GM12892 (cell line): Measurements from ENCODE around the gene CERS2.

ENCODE experiments used
- DNase-seq: peaks from one replicate; pipeline ENCODE4 v3.0.0; 2011; ENCODE audit not compliant: insufficient read length
- FAIRE-seq: peaks from 2 replicates; lab custom pipeline; 2011; peaks lifted over from hg19 to GRCh38; lab: Jason Lieb, UNC
- POLR2A ChIP-seq: IDR thresholded peaks from 2 replicates; pipeline ENCODE4 v1.6.1; 2011; ENCODE audit warnings: low read depth, low read length, control low read depth
- POLR2AphosphoS5 ChIP-seq: IDR thresholded peaks from 2 replicates; pipeline ENCODE4 v1.6.1; 2011; ENCODE audit warnings: low read depth, low read length, control low read depth
- TAF1 ChIP-seq: IDR thresholded peaks from 2 replicates; pipeline ENCODE4 v1.6.1; 2011; ENCODE audit warnings: low read depth, mild to moderate bottlenecking, control low read depth, low read length, borderline replicate concordance

Gene CERS2

DNA sequence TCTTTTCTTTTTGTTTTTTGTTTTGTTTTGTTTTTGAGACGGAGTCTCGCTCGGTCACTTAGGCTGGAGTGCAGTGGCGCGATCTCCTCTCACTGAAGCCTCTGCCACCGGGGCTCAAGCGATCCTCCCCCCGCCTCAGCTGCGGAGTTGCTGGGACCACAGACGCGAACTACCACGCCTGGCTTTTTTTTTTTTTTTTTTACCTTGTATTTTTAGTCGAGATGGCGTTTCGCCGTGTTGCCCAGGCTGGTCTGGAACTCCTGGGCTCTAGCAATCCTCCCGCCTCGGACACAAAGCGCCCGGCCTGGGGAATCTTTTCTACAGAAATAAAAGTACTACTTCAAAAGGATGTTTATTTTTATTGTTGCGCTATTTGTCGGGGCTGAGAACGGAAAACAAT, 49.6 kb downstream of the CERS2 start:
- TF ChIP-seq POLR2A (no peak), TAF1 (no peak), POLR2AphosphoS5 (no peak)
- DNase-seq, result no peak
- no peak for FAIRE-seq

DNA sequence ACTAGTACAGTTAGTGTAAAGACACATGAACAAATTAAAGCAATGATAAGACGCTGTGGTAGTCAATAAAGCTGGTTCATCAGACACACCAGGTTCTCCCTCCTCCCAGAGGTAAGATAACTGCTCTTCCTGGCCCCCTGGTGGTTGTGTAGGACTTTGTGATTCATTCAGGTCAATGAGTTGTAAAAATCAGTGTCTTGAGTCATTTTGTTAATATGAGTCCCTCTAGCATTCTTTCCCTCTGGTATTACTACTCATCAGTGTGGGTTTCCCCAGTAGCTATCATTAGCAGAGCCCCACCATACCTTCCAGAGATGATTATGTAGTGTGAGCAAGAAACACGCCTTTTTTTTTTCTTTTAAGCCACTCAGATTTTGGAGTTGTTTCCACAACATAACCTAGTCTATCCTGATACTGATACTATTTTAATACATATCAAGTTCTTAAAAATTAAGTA, 52.1 kb downstream of the CERS2 start:
- no peak for TF ChIP-seq POLR2A
- TF ChIP-seq TAF1, result no peak
- no peak for TF ChIP-seq POLR2AphosphoS5
- FAIRE-seq (peak; percentile 85), DNase-seq (peak; percentile 40)

GRCh38 chr1:150917387-150917786, 57.2 kb downstream of the CERS2 start:
- FAIRE-seq (no peak), DNase-seq (no peak)
- TF ChIP-seq POLR2AphosphoS5 (no peak), POLR2A (no peak), TAF1 (no peak)
